AG04449 (cell line): ENCODE measurements around the gene ADAM8.

ENCODE experiments used
- CTCF ChIA-PET: fragments of 350-600 bp; formaldehyde crosslinking; extraction: SDS; loops from one replicate; lab custom pipeline; 2021; ENCODE audit warnings: antibody characterized with exemption; lab: Yijun Ruan, JAX
- POLR2A ChIA-PET: fragments of 400-600, 350-600 bp; formaldehyde crosslinking; extraction: SDS; loops from one replicate; lab custom pipeline; 2020; ENCODE audit warnings: antibody characterized with exemption, inconsistent platforms; lab: Yijun Ruan, JAX
- DNase-seq: peaks from one replicate; pipeline ENCODE4 v3.0.0-alpha.2; 2010; ENCODE audit warnings: low read depth, low spot score
- H3K4me3 ChIP-seq: 2 replicates; pipeline ENCODE4 v1.5.1; 2011; ENCODE audit warnings: low read depth, mild to moderate bottlenecking, control low read depth, low read length
- CTCF ChIP-seq: IDR thresholded peaks from one replicate; pipeline ENCODE4 v1.5.1; 2011; ENCODE audit warnings: mild to moderate bottlenecking, moderate library complexity, low read length, control low read depth, inconsistent platforms; ENCODE audit not compliant: insufficient read depth; ENCODE audit errors: missing control alignments

ADAM8 gene

GRCh38 chr10:133253361-133253955, 23.2 kb downstream of the ADAM8 start:
- DNase-seq, result no peak
- TF ChIP-seq CTCF, result no peak
- ChIA-PET POLR2A (no interaction called here), CTCF (no interaction called here)
- H3K4me3 ChIP-seq, result no peak overlapping the region

GRCh38 chr10:133252223-133252552, 24.5 kb downstream of the ADAM8 start:
- POLR2A ChIA-PET, result no interaction called here
- CTCF ChIA-PET, result no interaction called here

GRCh38 chr10:133251388-133252222, 25.1 kb downstream of the ADAM8 start:
- H3K4me3 ChIP-seq, result no peak overlapping the region
- ChIA-PET CTCF (no interaction called here), POLR2A (no interaction called here)
- TF ChIP-seq CTCF, result no peak
- no peak for DNase-seq

More at GRCh38 chr10:133252223-133252552, 24.5 kb downstream of the ADAM8 start:
- no peak for DNase-seq
- TF ChIP-seq CTCF, result no peak
- no peak overlapping the region for H3K4me3 ChIP-seq

GRCh38 chr10:133249975-133250754, 26.5 kb downstream of the ADAM8 start:
- ChIA-PET CTCF (no interaction called here), POLR2A (no interaction called here)
- no peak for TF ChIP-seq CTCF
- H3K4me3 ChIP-seq, result no peak overlapping the region
- DNase-seq, result no peak

- no peak for TF ChIP-seq CTCF
- ChIA-PET CTCF (no interaction called here), POLR2A (no interaction called here)
- H3K4me3 ChIP-seq, result no peak overlapping the region
- DNase-seq, result no peak
Measured at GRCh38 chr10:133249094-133249780, 27.4 kb downstream of the ADAM8 start.
